ENCODE data around the gene SCAMP4. TPM values are rescaled to one million over a fixed set of nuclear protein-coding genes. Genes with fewer than 3 reads are reported as not detected.

Gene SCAMP4
- polyA plus RNA-seq, 1 donor from 2014 or later, result 12.7 TPM

GRCh38 chr19:1867349-1867724 is 37.9 kb upstream of the SCAMP4 start:
- no peak overlapping the region for H3K4me3 ChIP-seq (ENCODE audit: low read length)
- no peak overlapping the region for H3K9ac ChIP-seq (ENCODE audit: low read length)
- no peaks in the 10 kb centered on the region for H3F3A ChIP-seq (ENCODE audit: insufficient read depth, low read length, poor library complexity, severe bottlenecking)
- H3K4me2 ChIP-seq (ENCODE audit: low read length), result no peak overlapping the region
- H4K20me1 ChIP-seq (ENCODE audit: insufficient read depth), result no peaks in the 10 kb centered on the region
- no peaks in the 10 kb centered on the region for H3K9me2 ChIP-seq (ENCODE audit: insufficient read depth, low read length)
- H3K9me3 ChIP-seq (ENCODE audit: low read length), result no peaks in the 10 kb centered on the region
- TF ChIP-seq CTCF (IDR thresholded peaks at IDR 0.05; ENCODE audit: poor library complexity, severe bottlenecking) (no peak), TAF1 (IDR thresholded peaks at IDR 0.05; ENCODE audit: low read depth) (no peak), SMC3 (conservative IDR thresholded peaks at IDR 0.05; ENCODE audit: poor library complexity) (no peak), POLR2AphosphoS5 (IDR thresholded peaks at IDR 0.05) (no peak), EZH2 (IDR thresholded peaks at IDR 0.05; ENCODE audit: borderline replicate concordance, insufficient read depth, low read length, poor library complexity, severe bottlenecking) (no peak), RAD21 (conservative IDR thresholded peaks at IDR 0.05) (no peak), EP300 (conservative IDR thresholded peaks at IDR 0.05; ENCODE audit: poor library complexity, severe bottlenecking) (no peak), MXI1 (conservative IDR thresholded peaks at IDR 0.05; ENCODE audit: poor library complexity, severe bottlenecking) (no peak), REST (IDR thresholded peaks at IDR 0.05; ENCODE audit: borderline replicate concordance) (no peak)
- H3K36me3 ChIP-seq (ENCODE audit: insufficient read depth, low read length), result no peaks in the 10 kb centered on the region
- H2AFZ ChIP-seq (ENCODE audit: low read depth, low read length), result no peak overlapping the region
- no peaks in the 10 kb centered on the region for H3K79me2 ChIP-seq (replicated peaks; ENCODE audit: insufficient read depth, low read length)
- H3K27me3 ChIP-seq (ENCODE audit: insufficient read depth, low read depth, low read length), result peaks cover 3% of the 10 kb centered on the region
- H3K27ac ChIP-seq (ENCODE audit: low read length), result no peak overlapping the region

GRCh38 chr19:1868971-1869370 is 36.2 kb upstream of the SCAMP4 start:
- TF ChIP-seq POLR2AphosphoS5 (IDR thresholded peaks at IDR 0.05), result no peak
- no peak for TF ChIP-seq RAD21 (conservative IDR thresholded peaks at IDR 0.05)
- TF ChIP-seq REST (IDR thresholded peaks at IDR 0.05; ENCODE audit: borderline replicate concordance), result no peak
- no peak overlapping the region for H3K4me2 ChIP-seq (ENCODE audit: low read length)
- H3K27ac ChIP-seq (ENCODE audit: low read length), result no peak overlapping the region
- no peak overlapping the region for H2AFZ ChIP-seq (ENCODE audit: low read depth, low read length)
- no peaks in the 10 kb centered on the region for H3K9me3 ChIP-seq (ENCODE audit: low read length)
- no peaks in the 10 kb centered on the region for H3K36me3 ChIP-seq (ENCODE audit: insufficient read depth, low read length)
- H3K9me2 ChIP-seq (ENCODE audit: insufficient read depth, low read length), result no peaks in the 10 kb centered on the region
- no peaks in the 10 kb centered on the region for H3F3A ChIP-seq (ENCODE audit: insufficient read depth, low read length, poor library complexity, severe bottlenecking)
- H3K27me3 ChIP-seq (ENCODE audit: insufficient read depth, low read depth, low read length), result no peaks in the 10 kb centered on the region
- H3K4me3 ChIP-seq (ENCODE audit: low read length), result no peak overlapping the region
- H3K9ac ChIP-seq (ENCODE audit: low read length), result no peak overlapping the region
- peaks cover 6% of the 10 kb centered on the region for H3K79me2 ChIP-seq (replicated peaks; ENCODE audit: insufficient read depth, low read length)
- peaks cover 4% of the 10 kb centered on the region for H4K20me1 ChIP-seq (ENCODE audit: insufficient read depth)
